ENCODE measurements around the gene MRPL24. TPM values are rescaled to one million over a fixed set of nuclear protein-coding genes. Genes with fewer than 3 reads are reported as not detected.

Gene MRPL24
- 10 to 100 TPM; 15.2 to 45.3 (median 37.3) TPM for total RNA-seq
- 10 to 100 TPM; 64.8 to 83.5 (median 82.8) TPM for polyA plus RNA-seq
- long read RNA-seq, donor 1, transcript MRPL24-201 (6 exons, 883 nt) = minor isoform, 11 of 31 reads
- long read RNA-seq, donor 1, transcript MRPL24-202 (6 exons, 883 nt) = major isoform, 18 of 31 reads
- long read RNA-seq, donor 1, partial matches to known transcripts = 0 of 31 reads
- long read RNA-seq, donor 1, other reads (novel, unspliced or antisense) = 0 of 31 reads
- long read RNA-seq, donor 2, transcript MRPL24-202 (6 exons, 883 nt) = major isoform, 16 of 30 reads
- long read RNA-seq, donor 2, transcript MRPL24-201 (6 exons, 883 nt) = minor isoform, 12 of 30 reads
- long read RNA-seq, donor 2, partial matches to known transcripts = 0 of 30 reads
- long read RNA-seq, donor 2, other reads (novel, unspliced or antisense) = 0 of 30 reads

- Histone ChIP-seq H3K36me3 (peaks cover 0 to 69% (median 48%) of the 10 kb centered on the region in 6 donors), H3K4me1 (peaks cover 11 to 71% (median 36%) of the 10 kb centered on the region in 6 donors), H3K4me3 (peak within 1 kb of the TSS; percentile 84 to 92 (median 90)), H3K9me3 (no peaks in the 10 kb centered on the region), H3K27ac (peak within 1 kb of the TSS; percentile 87 to 96 (median 91)), H3K27me3 (replicated peaks in 1 of 7) (no peaks in the 10 kb centered on the region)
- intact Hi-C loops (cut with DNase I; ENCODE audit: low total_unique reads) = no loop called here
- WGBS, 5 donors = 0 to 1% (median 0%) methylated on average over 27 to 38 of the region's 38 CpGs
- peak; percentile 90 to 97 (median 92) for TF ChIP-seq POLR2AphosphoS5 (IDR thresholded peaks at IDR 0.05)
- peak in 1 of 3 donors; percentile 80 for TF ChIP-seq POLR2A (IDR thresholded peaks at IDR 0.05)
- peak in 2 of 11 experiments; percentile 12 to 15 for TF ChIP-seq CTCF (IDR thresholded peaks at IDR 0.05 in 8 of 11, conservative IDR thresholded peaks at IDR 0.05 in 3 of 11)
- DNase-seq = peak; percentile 98
Measured at GRCh38 chr1:156740741-156741480, at the start of gene MRPL24. Gene MRPL24 (minus strand): TSS chr1:156741088. CDS start chr1:156738704, 2,384 bp downstream.

GRCh38 chr1:156789621-156790318 is 48.9 kb upstream of the MRPL24 start:
- Histone ChIP-seq H3K9me3 (no peaks in the 10 kb centered on the region), H3K4me1 (peaks cover 0 to 26% (median 0%) of the 10 kb centered on the region in 6 donors), H3K36me3 (peaks cover 4 to 100% (median 74%) of the 10 kb centered on the region in 6 donors), H3K27ac (no peak overlapping the region), H3K4me3 (no peak overlapping the region), H3K27me3 (replicated peaks in 1 of 7) (no peaks in the 10 kb centered on the region)
- TF ChIP-seq POLR2AphosphoS5 (IDR thresholded peaks at IDR 0.05) (no peak), POLR2A (IDR thresholded peaks at IDR 0.05) (no peak), CTCF (IDR thresholded peaks at IDR 0.05 in 8 of 11, conservative IDR thresholded peaks at IDR 0.05 in 3 of 11) (no peak)
- 81 to 96% (median 93%) methylated on average over 4 of the region's 4 CpGs for WGBS, 5 donors
- intact Hi-C loops (cut with DNase I; ENCODE audit: low total_unique reads) = no loop called here
- no peak for DNase-seq

GRCh38 chr1:156788136-156788535 is 47.2 kb upstream of the MRPL24 start:
- Histone ChIP-seq H3K36me3 (peaks cover 4 to 100% (median 69%) of the 10 kb centered on the region in 6 donors), H3K27ac (no peak overlapping the region), H3K4me3 (no peak overlapping the region), H3K9me3 (no peaks in the 10 kb centered on the region), H3K27me3 (replicated peaks in 1 of 7) (no peaks in the 10 kb centered on the region), H3K4me1 (peaks cover 0 to 29% (median 0%) of the 10 kb centered on the region in 6 donors)
- TF ChIP-seq CTCF (IDR thresholded peaks at IDR 0.05 in 8 of 11, conservative IDR thresholded peaks at IDR 0.05 in 3 of 11) (no peak), POLR2AphosphoS5 (IDR thresholded peaks at IDR 0.05) (no peak), POLR2A (IDR thresholded peaks at IDR 0.05) (no peak)
- WGBS, 5 donors = 92 to 95% (median 93%) methylated on average over 2 of the region's 2 CpGs
- no peak for DNase-seq
- intact Hi-C loops (cut with DNase I; ENCODE audit: low total_unique reads) = no loop called here

All from spleen (tissue), 13 donors.